Measurements from ENCODE around the gene PPIL6.
"Not testable (repeated sequence)": the region's sequence is repeated elsewhere in the genome, so short reads cannot be mapped to it uniquely, and the experiment has no call there.

The PPIL6 gene

DNA sequence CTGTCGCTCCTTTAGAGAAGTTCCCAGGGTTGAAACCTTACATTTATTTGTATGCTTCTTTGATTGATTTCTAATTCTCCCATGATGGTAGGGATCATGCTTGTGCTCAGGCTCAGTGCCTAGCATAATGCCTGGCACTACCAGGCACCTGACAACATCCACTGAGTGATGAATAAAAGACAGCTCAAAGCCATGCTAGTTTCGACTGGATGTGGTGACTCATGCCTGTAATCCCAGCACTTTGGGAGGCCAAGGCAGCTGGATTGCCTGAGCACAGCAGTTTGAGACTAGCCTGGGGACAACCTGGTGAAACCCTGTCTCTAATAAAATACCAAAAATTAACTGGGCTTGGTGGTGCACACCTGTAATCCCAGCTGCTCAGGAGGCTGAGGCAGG lies 46.5 kb downstream of the PPIL6 start:
- peak; percentile 37 for DNase-seq (ENCODE audit: low read depth)

DNA sequence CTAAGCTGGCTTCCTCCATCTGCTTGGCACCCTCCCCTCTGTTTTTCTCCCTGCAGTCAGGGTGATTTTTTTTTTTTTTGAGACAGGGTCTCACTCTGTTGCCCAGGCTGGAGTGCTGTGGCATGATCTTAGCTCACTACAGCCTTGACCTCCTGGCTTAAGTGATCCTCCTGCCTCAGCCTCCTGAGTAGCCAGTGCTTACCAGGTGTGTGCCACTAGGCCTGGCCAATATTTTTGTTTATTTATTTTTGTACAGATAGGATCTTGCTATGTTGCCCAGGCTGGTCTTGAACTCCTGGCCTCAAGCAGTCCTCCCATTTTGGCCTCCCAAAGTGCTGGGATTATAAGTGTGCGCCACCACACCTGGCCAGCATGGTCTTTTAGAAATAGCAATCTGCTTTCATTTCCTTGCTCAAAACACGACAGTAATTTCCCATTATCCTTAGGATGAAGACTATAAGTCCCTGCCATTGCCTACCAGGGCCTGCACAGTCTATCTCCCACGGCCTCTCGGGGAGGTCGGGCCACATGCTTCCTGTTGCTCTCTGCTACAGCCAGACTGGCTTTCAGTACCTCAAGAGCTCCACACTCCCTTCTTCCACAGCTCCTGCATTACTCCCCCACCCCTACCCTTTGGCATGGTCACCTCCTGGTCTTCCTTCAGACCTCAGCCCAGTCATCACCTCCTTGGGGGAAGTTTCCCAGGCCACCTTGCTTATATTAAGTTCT lies 47.1 kb downstream of the PPIL6 start:
- DNase-seq (ENCODE audit: low read depth) = no peak

DNA sequence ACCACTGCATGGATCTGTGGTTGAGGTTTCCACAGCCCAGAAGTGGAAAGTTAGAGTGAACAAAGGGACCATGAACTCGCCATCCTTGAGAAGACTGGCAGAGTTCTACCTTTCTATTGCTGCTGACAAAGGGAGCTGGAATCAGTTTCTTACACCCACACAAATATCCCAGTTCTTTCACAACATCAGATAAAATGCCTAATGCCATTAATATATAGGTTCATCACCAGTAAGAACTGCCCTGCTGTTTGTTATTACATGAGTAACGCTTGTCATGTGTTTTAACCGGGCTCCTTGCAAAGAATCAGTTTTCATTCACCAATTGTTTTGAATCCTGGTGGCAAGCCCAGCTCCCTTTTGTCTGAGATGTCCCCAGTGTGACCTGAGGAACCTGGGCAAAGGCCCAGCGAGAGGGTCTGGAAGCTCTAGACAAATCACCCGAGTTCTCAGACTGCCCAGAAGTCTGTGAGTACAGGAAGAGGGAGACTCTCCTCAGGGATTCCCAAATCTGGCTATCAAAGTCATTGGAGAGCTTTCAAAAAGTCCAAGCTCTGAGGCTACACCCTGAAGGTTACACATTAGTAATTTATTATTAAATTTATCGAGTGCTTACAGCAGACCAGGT lies 50.7 kb downstream of the PPIL6 start:
- DNase-seq (ENCODE audit: low read depth) = no peak

DNA sequence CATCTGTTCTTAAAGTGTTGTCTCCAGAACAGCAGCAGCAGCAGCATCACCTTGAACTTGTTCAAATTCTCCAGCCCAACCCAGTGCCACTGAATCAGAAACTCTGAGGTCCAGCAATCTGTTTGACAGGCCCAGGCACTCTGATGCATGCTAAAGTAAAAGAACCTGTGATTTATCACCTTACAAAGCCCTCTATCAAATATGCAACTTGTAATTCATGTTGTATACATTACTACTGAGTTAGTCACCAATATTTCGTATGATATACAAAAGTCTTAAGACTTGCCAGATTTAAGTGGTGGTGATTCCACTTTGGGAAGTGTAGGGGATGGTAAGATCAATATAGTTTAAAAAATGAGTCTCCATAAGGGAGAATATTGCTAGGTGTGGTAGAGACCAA lies 52.2 kb downstream of the PPIL6 start:
- no peak for DNase-seq (ENCODE audit: low read depth)

DNA sequence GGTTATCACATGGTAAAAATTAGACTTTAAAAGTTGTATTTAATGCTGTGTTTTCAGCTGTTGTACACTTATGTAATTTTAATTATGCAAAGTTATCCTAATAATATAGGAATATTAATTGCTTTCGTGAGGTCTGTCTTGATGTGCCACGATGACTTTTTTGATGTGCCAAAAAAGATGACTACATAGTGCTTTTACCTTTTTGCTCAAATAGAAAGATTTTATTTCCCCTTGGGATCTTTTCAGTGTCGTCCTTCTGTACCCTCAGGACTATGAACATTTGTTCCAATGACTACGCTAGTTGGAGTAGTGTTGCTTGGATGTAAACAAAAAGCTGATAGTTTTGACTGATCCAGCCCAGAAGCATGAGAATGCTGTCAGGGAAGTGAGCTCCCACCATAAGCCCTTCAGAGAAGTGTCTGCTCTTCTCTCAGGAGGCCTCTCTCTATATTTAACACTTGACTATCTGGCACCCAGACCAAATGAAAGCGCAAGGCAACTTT lies 56.9 kb downstream of the PPIL6 start:
- DNase-seq (ENCODE audit: low read depth) = no peak

DNA sequence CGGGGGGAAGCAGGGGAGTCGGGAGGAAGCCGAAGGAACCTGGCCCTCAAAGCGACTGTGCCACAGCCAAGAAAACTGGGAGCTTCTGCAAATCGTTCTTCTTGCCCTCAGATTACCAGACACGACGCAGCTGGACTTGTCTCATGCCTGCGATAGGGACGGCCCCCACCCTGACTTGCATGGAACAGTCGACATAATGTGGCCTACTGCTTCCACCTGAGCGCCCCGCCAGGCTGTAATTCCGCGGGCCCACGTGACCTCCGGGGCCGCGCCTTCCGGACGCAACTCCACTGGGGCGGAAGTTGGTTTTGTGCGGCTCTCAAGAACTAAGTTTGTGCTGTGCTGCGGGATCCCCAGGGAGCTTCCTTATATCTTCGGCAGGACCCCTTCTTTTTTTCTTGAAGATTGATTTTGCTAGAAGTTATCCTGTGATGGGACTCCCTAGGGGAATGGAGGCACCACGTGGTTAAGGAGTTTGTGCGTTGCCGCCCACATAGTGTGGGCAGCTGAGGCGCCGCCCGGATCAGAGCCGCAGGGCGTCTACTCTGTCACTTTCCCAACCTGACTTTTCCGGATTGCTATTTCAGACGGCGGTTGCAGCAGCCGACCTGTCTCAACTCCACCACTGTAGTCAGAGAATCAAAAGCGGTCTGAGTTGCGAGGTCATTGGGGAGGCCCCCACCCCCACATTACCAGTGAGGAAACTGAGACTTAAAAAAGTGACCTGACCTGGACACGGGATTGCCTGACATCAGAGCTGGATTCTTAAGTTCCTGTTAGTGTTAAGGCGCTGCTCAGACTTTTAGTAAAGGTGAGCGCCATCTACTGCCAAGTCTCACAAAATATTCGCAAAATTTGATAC lies 57.6 kb downstream of the PPIL6 start:
- peak; percentile 94 for DNase-seq (ENCODE audit: low read depth)

DNA sequence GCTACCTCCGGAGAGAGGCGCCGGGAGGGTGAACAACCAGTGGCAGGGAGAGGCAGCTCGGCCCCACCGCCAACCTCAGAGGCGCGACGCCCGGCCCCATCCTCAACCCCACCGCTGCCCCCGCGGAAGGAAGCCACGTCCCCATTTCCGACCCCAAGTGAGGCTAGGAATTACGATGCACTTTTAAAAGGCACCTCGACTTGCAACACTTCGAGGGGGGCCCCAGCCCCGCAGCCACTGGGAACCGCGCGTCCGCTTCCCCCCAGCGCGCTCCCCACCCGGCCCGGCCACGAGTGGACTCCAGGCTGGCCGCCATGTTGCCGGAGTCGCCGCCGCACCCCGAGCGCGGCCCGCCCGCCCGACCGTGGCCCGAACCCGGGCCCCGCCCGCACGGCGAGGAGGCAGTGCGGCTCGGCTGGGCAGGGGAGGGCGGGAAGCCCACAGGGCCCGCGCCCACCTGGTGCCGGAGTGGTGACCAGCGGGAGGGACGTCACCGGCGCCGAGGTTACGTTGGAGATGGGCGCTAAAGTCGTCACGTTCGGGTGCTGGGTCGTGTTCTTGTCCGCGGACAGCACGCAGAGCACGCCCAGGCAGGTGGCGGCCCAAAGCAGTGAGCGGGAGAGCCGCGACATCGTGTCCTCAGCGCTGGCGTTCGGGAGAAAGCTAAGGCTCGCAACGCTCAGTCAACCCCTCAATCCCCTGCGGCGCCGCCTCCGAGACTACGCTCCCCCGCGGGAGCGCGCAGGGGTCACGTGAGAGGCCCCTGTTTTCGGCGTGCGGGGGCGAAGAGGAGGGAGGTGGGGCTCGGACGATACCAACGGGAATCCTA lies 58.5 kb downstream of the PPIL6 start, which contains the start of gene CD164:
Gene CD164 (minus strand): TSS at position 721 of the 829 bp plus-strand sequence. CDS start 89 bp downstream, at position 632.
- DNase-seq (ENCODE audit: low read depth) = peak; percentile 97

DNA sequence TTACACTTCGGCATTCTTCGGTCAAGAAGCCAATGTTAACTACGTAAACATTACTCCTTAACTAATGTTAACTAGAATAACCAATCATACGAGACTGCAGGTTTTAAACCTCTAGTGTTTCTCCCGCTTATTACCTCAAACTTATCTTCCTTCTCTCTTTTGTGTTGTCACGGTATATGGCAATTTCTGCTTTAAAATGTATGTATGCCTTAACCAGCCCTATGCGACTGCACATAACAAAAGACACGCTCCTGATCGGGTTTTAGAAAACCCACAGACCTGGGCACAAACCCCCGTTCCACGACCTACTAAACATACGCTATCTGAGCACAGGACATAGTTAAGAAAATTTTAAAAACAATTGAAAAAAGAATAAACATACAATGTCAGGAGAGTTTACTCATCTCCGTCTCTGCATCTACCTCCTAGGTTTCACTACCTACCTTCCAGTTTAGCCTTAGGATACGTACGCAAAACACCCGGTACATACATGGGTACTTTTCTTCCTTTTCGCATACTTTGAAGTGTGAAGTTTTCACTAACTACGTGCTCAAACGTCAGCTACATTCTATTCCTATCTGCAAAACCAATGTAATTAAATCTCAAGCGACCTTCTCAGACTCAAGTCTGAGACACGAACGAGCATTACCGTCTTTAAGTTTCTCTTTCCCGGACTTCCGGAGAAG lies 59.2 kb downstream of the PPIL6 start:
- peak; percentile 38 for DNase-seq (ENCODE audit: low read depth)

DNA sequence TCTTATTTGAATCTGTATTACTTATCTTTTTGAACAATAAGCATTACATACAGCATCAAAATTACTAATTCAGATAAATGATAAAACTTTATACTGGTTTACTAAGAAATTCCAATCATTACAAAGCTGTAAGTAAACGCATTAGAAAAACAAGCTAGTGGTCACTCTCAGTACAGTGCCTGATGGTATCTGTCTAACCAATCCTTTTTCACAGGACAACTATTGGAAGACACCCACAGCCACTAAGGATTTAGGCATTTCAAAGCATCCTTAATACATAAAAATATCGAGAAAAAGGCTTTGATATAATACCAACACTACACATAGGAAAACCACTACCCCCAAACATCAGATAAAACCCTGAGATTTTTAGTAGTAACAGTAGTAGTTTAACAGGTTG lies 60.7 kb downstream of the PPIL6 start:
- peak; percentile 55 for DNase-seq (ENCODE audit: low read depth)

DNA sequence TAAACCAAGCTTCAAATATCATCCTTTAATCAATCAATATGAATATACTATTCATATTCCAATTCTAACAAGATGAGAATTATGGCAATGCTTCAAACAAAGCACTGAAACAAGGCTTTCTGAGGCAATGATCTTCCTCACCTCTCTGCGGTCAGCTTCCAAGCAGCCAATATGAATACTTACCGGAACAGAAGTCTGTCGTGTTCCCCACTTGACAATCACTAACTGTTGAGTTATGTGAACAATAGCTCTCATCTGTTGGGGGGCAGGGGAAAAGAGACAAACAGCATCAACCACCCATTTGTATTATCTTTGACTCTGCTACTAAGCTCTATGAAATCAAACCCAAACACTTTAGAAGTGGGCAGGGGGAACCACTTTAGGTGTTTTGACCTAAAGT lies 62.7 kb downstream of the PPIL6 start:
- DNase-seq (ENCODE audit: low read depth) = no peak

DNA sequence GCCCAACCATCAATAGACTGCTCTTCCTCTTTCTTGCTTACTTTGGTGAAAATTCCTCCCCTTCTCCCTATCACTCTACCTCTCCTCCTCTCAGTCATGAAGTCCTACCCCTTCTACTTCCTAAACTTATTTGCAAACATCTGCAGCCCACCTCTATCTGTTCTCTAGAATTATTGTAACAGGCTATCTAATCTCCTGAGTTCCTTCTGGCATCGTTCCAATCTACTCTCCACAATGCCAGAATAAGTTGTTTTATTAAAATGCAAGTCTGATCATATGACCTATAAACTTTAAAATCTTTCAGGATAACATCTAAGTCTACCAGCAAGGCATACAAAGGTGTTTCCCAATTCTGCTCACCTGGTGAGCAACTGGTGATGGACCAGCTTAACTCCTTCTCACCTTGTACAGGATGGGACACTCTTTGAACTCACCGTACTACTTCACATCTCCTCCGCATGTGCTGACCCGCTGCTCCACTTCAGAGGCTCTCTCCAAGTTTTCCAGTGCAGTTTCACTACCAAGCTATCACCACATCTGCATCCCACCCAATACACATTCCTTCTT lies 66.0 kb downstream of the PPIL6 start:
- DNase-seq (ENCODE audit: low read depth) = no peak

DNA sequence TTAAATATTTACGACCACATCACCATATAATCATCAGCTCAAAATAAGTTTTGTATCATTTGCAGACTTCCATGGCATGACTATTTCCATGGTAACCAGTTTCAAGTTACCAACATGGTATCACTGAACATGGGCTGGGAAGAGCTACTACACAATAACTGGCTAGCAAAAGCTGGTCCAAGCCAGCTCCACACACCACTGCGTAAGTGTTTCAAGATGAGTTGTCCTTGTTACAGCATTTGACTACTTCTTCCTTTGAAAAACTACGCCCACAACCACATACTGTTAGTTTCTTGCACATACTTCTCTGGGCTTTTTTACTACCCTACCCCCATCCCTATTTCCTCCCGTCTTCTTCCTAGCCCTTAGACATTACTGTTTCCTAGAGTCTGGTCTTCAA lies 66.7 kb downstream of the PPIL6 start:
- DNase-seq (ENCODE audit: low read depth) = no peak

DNA sequence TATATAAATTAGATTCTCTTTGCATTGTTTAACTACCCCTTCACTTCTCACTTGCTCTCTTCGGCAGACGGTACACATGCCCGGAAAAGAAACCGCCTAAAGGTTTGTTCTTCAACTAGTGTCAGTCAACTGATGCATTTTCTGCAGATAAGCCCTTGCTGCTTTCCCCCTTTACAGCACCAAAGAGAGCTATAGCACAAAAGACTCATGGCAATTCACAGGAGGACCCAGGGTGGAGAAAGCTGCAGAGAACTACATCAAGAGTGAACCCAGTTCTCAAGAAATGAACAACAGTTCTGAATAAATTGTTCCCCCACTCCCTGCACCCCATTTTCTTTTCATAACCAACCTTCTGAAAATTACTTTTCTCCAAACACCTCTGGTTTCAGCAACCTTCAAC lies 67.1 kb downstream of the PPIL6 start:
- DNase-seq (ENCODE audit: low read depth) = no peak

DNA sequence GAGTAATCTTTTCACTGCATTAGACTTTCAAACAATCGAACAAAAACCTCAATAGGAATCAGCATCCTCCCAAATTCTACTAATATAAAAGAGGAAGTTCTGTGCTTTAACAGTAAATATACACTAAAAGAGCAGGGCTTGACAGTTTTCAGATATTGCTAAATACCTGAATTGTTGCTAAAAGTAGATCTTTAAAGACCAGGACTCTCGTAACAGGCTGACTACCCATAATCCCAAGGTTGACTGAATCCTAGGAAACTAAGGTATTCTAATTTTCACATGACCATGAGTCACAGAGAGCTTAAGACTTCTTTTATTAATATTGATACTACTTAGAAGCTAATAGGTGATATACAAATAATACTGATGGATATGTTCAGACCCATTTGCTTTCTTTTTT lies 68.3 kb downstream of the PPIL6 start:
- DNase-seq (ENCODE audit: low read depth) = no peak

DNA sequence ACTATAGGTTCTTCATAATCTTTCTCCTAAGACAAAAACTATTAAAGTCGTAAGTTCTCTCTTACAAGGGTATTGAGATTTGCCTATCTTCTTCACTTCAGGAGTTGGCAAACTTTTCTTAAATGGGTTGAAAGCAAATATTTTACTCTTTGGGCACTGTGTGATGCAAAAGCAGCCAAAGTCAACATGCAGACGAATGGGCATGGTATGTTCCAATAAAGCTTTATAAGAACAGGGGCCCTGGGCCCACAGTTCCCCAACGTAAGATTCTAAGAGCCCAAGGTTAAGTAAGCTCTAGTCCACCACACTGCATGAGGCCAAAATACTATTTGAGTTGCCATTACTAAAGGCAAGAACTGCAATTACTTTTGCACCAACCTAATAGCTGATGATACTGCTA lies 69.6 kb downstream of the PPIL6 start:
- no peak for DNase-seq (ENCODE audit: low read depth)

DNA sequence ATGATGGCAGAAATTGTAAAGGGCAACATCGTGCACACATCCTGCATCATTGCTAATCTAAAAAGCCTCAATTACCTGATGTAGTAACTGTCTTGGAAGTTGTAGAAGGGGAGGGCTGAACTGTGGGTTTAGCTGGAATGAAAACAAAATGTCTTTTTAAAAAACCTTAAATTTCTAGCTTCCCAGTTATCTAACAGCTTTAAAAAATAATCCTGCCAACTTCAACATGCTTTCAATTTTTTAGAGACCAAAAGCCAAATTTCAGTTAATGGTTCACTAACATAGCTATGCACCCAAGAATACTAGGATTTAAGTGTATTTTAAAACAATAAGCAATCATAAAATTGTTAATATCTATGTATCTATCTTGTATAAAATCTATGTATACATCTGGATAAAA lies 70.1 kb downstream of the PPIL6 start:
- DNase-seq (ENCODE audit: low read depth) = no peak

DNA sequence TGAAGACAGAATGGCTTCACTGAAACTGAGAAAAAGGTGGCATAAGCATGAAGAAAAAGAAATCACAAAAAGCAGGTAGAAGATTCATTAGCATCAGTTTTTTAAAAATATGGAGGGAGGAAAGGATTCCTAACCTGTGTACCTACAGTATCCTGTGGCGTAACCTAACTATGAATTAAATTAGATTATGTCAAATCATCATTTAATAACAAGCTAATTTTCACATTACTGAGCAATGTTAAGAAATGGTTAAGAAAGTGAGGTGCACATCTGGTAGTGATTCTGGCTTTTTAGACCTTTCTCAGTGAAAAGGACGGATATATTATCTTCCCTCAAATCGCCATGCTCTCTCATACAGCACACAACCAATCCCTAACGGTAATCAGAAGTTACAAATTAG lies 70.7 kb downstream of the PPIL6 start:
- DNase-seq (ENCODE audit: low read depth) = no peak

DNA sequence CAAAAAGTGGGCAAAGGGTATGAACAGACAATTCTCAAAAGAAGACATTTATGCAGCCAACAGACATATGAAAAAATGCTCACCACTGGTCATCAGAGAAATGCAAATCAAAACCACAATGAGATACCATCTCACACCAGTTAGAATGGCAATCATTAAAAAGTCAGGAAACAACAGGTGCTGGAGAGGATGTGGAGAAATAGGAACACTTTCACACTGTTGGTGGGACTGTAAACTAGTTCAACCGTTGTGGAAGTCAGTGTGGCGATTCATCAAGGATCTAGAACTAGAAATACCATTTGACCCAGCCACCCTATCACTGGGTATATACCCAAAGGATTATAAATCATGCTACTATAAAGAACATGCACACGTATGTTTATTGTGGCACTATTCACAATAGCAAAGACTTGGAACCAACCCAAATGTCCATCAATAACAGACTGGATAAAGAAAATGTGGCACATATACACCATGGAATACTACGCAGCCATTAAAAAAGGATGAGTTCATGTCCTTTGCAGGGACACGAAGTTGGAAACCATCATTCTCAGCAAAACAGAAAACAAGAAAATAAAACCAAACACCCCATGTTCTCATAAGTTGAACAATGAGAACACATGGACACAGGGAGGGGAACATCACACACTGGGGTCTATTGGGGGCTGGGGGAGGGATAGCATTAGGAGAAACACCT lies 75.9 kb downstream of the PPIL6 start:
- not testable (repeated sequence) for DNase-seq (ENCODE audit: low read depth)

DNA sequence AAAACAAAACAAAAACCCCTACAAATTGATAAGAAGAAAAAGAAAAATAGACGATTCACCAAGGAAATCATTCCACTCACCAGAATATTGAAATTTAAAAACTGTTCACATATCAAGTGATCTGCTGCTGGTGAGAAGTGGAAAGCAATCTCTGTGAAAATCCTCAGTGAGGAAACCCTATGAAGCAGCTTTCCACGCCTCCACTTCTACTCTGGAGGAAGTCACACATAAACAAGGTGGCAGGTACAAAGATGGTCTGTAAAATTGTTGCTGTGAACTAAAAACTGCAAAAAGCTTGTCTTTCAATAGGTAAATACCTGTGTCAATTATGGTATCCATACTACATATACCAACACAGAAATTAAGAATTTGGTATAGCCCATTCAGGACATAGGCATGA lies 76.7 kb downstream of the PPIL6 start:
- DNase-seq (ENCODE audit: low read depth) = no peak
